A549 (cell line): Measurements from ENCODE around the gene ANKRD28. TPM values are rescaled to one million over a fixed set of nuclear protein-coding genes. Genes with fewer than 3 reads are reported as not detected.
A peak's percentile ranks its signal among the peaks of the same experiment; 100 is the strongest.
"Not testable (repeated sequence)": the region's sequence is repeated elsewhere in the genome, so short reads cannot be mapped to it uniquely, and the experiment has no call there.

ENCODE experiments used
- ATAC-seq, 2 experiments: fragments of 200-7000 bp in 1 of 2; fragments of >200 bp in 1 of 2; cut with Nextera tagmentation in 1 of 2; cut with Tn5 transposase in 1 of 2; 3 replicates each; pipeline versions ENCODE4 v1.8.0 to v1.9.1; 2018 to 2020; ENCODE audit warnings: mild to moderate bottlenecking in 1 of 2, moderate library complexity in 1 of 2
- CTCF ChIA-PET: fragments of 300-600 bp; sonication (Branson Sonifier 250); formaldehyde crosslinking; extraction: SDS; loops from one replicate; lab custom pipeline; 2021; ENCODE audit warnings: antibody characterized with exemption, inconsistent platforms; lab: Yijun Ruan, JAX
- POLR2A ChIA-PET: fragments of 350-600 bp; formaldehyde crosslinking; extraction: SDS; loops from one replicate; lab custom pipeline; 2021; ENCODE audit warnings: antibody characterized with exemption, inconsistent platforms; lab: Yijun Ruan, JAX
- DNase-seq, 2 experiments: peaks; one replicate each; pipeline versions ENCODE4 v3.0.0 to v3.0.0-alpha.2; 2011 to 2016; ENCODE audit warnings: low read depth in 1 of 2, low spot score in 1 of 2
- FAIRE-seq: peaks from 2 replicates; lab custom pipeline; 2011; peaks lifted over from hg19 to GRCh38; lab: Jason Lieb, UNC
- H3K27ac ChIP-seq, 2 experiments: fragments of >200 bp; sonication (Bioruptor Twin); formaldehyde crosslinking; 3 replicates each; pipeline ENCODE4 v1.5.1; 2016 to 2017
- H3K4me1 ChIP-seq: fragments of >200 bp; sonication (Bioruptor Twin); formaldehyde crosslinking; 3 replicates; pipeline ENCODE4 v1.6.1; 2016
- H3K4me2 ChIP-seq: fragments of >200 bp; sonication (Bioruptor Twin); formaldehyde crosslinking; 3 replicates; pipeline ENCODE4 v1.6.1; 2016
- H3K4me3 ChIP-seq: fragments of >200 bp; sonication (Bioruptor Twin); formaldehyde crosslinking; 3 replicates; pipeline ENCODE4 v1.5.1; 2016
- H3K9me3 ChIP-seq: fragments of >200 bp; sonication (Bioruptor Twin); formaldehyde crosslinking; 3 replicates; pipeline ENCODE4 v1.6.1; 2016
- CHD2 ChIP-seq: fragments of 150-350 bp; IDR thresholded peaks from 2 replicates; pipeline ENCODE4 v1.6.1; 2014; ENCODE audit warnings: low read length; ENCODE audit not compliant: partially characterized antibody
- E2F6 ChIP-seq: IDR thresholded peaks from 2 replicates; pipeline ENCODE4 v1.6.1; 2012; ENCODE audit warnings: low read depth, borderline replicate concordance
- EP300 ChIP-seq, 2 experiments: fragments of >200 bp; sonication (Bioruptor Twin); formaldehyde crosslinking; IDR thresholded peaks; 2 replicates in 1 of 2; 3 replicates in 1 of 2; pipeline ENCODE4 v1.6.1; 2016 to 2017
- HDAC2 ChIP-seq: fragments of 200-600 bp; sonication (generic); IDR thresholded peaks from 2 replicates; pipeline ENCODE4 v1.6.1; 2016
- HOXB5 ChIP-seq: fragments of 250-450 bp; sonication (Bioruptor Pico); IDR thresholded peaks from 2 replicates; pipeline ENCODE4 v1.5.0; 2020; ENCODE audit warnings: mild to moderate bottlenecking, moderate library complexity
- JUN ChIP-seq, 2 experiments: fragments of >200 bp; sonication (Bioruptor Twin); formaldehyde crosslinking; IDR thresholded peaks; 2 replicates in 1 of 2; 3 replicates in 1 of 2; pipeline ENCODE4 v1.6.1; 2016 to 2017
- MYC ChIP-seq: IDR thresholded peaks from 2 replicates; pipeline ENCODE4 v1.6.1; 2012; ENCODE audit warnings: mild to moderate bottlenecking, inconsistent platforms, low read length, improper control_type of control experiment, borderline replicate concordance
- NPAS2 ChIP-seq: fragments of 250-450 bp; sonication (Bioruptor Pico); IDR thresholded peaks from 2 replicates; pipeline ENCODE4 v1.8.0; 2022; ENCODE audit warnings: mild to moderate bottlenecking, moderate library complexity, borderline replicate concordance
- RAD21 ChIP-seq, 2 experiments: fragments of >200 bp in 1 of 2; sonication (Bioruptor Twin) in 1 of 2; formaldehyde crosslinking in 1 of 2; IDR thresholded peaks in 1 of 2; conservative IDR thresholded peaks in 1 of 2; 2 replicates in 1 of 2; 3 replicates in 1 of 2; pipeline ENCODE4 v1.6.1; 2012 to 2018; ENCODE audit warnings: inconsistent platforms in 1 of 2
- RFX5 ChIP-seq: fragments of 450-650 bp; IDR thresholded peaks from 2 replicates; pipeline ENCODE4 v1.7.1; 2014; ENCODE audit warnings: antibody characterized with exemption, mild to moderate bottlenecking, moderate library complexity
- RNF2 ChIP-seq: fragments of 200-600 bp; sonication (generic); IDR thresholded peaks from 2 replicates; pipeline ENCODE4 v1.6.1; 2016; ENCODE audit warnings: low read depth, mild to moderate bottlenecking, antibody characterized with exemption, moderate library complexity, borderline replicate concordance
- SMC3 ChIP-seq: fragments of >200 bp; sonication (Bioruptor Twin); formaldehyde crosslinking; IDR thresholded peaks from 3 replicates; pipeline ENCODE4 v1.6.1; 2018; ENCODE audit warnings: inconsistent platforms
- SREBF2 ChIP-seq: fragments of 450-650 bp; IDR thresholded peaks from 2 replicates; pipeline ENCODE4 v1.6.1; 2014; ENCODE audit warnings: mild to moderate bottlenecking, moderate library complexity
- TFCP2L1 ChIP-seq: fragments of 250-450 bp; sonication (Bioruptor Pico); IDR thresholded peaks from 2 replicates; pipeline ENCODE4 v1.5.0; 2021; ENCODE audit warnings: mild to moderate bottlenecking
- TP53 ChIP-seq: fragments of 250-450 bp; sonication (Bioruptor Pico); IDR thresholded peaks from 2 replicates; pipeline ENCODE4 v1.5.0; 2021; ENCODE audit warnings: mild to moderate bottlenecking, moderate library complexity
- ZC3H11A ChIP-seq: fragments of 450-650 bp; IDR thresholded peaks from 2 replicates; pipeline ENCODE4 v1.6.1; 2014; ENCODE audit warnings: antibody characterized with exemption, mild to moderate bottlenecking
- ZNF302 ChIP-seq: fragments of 250-450 bp; sonication (Bioruptor Pico); IDR thresholded peaks from 2 replicates; pipeline ENCODE4 v1.9.0; 2021; ENCODE audit warnings: inconsistent platforms, mild to moderate bottlenecking, moderate library complexity
- WGBS: methylation state at CpG from one replicate; pipeline ENCODE4 v1.1.6; 2017; ENCODE audit errors: missing lambda C conversion rate; 5-methylcytosine and 5-hydroxymethylcytosine counted together
- polyA plus RNA-seq, 4 experiments: library from polyadenylated mRNA; depleted of rRNA in 3 of 4; stranded (reverse); fragments of >200 nt; fragmentation: RNase III in 1 of 4; extraction: RNeasy Plus Mini Kit Qiagen cat#74134 plus additional on column Dnase treatment in 1 of 4; gene quantifications; 2 replicates in 3 of 4; 3 replicates in 1 of 4; pipeline ENCODE4 v1.2.3, GENCODE V29; 2011 to 2017
- TF ChIP-seq, protein P1 (sequence below): fragments of 450-650 bp; IDR thresholded peaks from 2 replicates; pipeline ENCODE4 v1.6.1; 2014; ENCODE audit warnings: antibody characterized with exemption
- TF ChIP-seq, protein P2 (sequence below): fragments of 200-600 bp; sonication (generic); IDR thresholded peaks from 2 replicates; pipeline ENCODE4 v1.6.1; 2016; ENCODE audit warnings: antibody characterized with exemption, mild to moderate bottlenecking, moderate library complexity
- TF ChIP-seq, protein P3 (sequence below): fragments of 250-450 bp; sonication (Bioruptor Pico); IDR thresholded peaks from 2 replicates; pipeline ENCODE4 v1.5.0; 2020; ENCODE audit warnings: low read depth, mild to moderate bottlenecking, moderate library complexity

The ANKRD28 gene
- polyA plus RNA-seq, 2 of the 4 experiments (the other 2 are of a cell fraction), result 29.9 to 72.0 TPM

DNA sequence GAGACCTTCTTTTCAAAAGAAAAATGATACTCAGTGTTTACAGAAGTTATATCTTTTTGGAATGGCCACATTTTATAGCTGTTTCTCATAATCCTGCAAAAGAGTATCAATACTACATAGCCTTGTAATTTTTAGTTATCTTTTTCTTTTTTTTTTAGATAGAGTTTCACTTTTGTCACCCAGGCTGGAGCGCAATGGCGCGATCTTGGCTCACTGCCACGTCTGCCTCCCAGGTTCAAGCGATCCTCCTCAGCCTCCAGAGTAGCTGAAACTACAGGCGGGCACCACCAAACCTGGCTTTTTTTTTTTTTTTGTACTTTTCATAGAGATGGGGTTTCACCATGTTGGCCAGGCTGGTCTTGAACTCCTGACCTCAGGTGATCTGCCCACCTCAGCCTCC is 53.6 kb downstream of the ANKRD28 start:
- Histone ChIP-seq H3K27ac (peak overlapping the region in 1 of 2 experiments; percentile 53; a peak in 1 of 6 replicates), H3K9me3 (no peaks in the 10 kb centered on the region), H3K4me2 (peak overlapping the region; percentile 42; the same call in 1 of the 3 replicates), H3K4me1 (peaks cover 12% of the 10 kb centered on the region), H3K4me3 (no peak overlapping the region)
- FAIRE-seq (no peak), ATAC-seq (no peak), DNase-seq (no peak)
- ChIA-PET POLR2A (no interaction called here), CTCF (no interaction called here)
- WGBS, result 92% methylated on average over 6 of the region's 6 CpGs
- TF ChIP-seq ZC3H11A, result no peak
- TF ChIP-seq E2F6, result no peak
- TF ChIP-seq, protein P1, sequence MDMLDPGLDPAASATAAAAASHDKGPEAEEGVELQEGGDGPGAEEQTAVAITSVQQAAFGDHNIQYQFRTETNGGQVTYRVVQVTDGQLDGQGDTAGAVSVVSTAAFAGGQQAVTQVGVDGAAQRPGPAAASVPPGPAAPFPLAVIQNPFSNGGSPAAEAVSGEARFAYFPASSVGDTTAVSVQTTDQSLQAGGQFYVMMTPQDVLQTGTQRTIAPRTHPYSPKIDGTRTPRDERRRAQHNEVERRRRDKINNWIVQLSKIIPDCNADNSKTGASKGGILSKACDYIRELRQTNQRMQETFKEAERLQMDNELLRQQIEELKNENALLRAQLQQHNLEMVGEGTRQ, result no peak
- TF ChIP-seq HDAC2, result no peak
- TF ChIP-seq RFX5, result no peak
- TF ChIP-seq TFCP2L1 (CRISPR knock-in tag), result no peak
- TF ChIP-seq HOXB5 (CRISPR knock-in tag), result no peak
- no peak for TF ChIP-seq EP300 (IDR thresholded peaks at IDR 0.05)

DNA sequence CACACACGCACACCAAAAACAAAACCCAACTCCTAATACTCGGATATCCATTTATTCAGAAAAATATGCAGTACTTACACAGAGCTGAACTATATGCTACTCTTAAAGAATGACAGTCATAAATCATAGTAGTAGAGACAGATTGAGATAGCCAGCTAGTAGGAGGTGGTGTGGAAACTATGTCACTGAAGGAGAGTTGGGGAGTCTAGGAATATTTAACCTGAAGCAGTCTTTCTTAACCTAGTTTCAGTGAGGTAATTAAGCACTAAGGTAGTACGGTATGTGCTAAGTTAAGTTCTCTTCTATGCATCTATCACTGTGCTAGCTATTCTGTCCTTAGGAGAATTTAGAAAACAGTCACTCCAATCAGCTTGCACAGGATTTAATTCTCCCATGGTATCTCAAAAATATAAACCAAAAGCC is 54.2 kb downstream of the ANKRD28 start:
- ChIA-PET POLR2A (no interaction called here), CTCF (interaction anchor here (0.6 kb wide), 1 partner anchor 638 kb away, joined by 3 read pairs; no protein-coding TSS in a partner anchor)
- 86% methylated on average over 3 of the region's 3 CpGs for WGBS
- Histone ChIP-seq H3K4me1 (peaks cover 14% of the 10 kb centered on the region), H3K27ac (peak overlapping the region; percentile 3 to 53; a peak in 2 of 6 replicates), H3K9me3 (no peaks in the 10 kb centered on the region), H3K4me3 (no peak overlapping the region)
- FAIRE-seq, result no peak
- no peak for TF ChIP-seq MYC
- no peak for TF ChIP-seq RAD21 (conservative IDR thresholded peaks at IDR 0.05 in 1 of 2, IDR thresholded peaks at IDR 0.05 in 1 of 2)
- TF ChIP-seq JUN (IDR thresholded peaks at IDR 0.05), result no peak
- no peak for TF ChIP-seq SMC3
- TF ChIP-seq SREBF2, result no peak
- no peak for TF ChIP-seq CHD2
- TF ChIP-seq ZNF302 (CRISPR knock-in tag), result no peak
- TF ChIP-seq, protein P2, sequence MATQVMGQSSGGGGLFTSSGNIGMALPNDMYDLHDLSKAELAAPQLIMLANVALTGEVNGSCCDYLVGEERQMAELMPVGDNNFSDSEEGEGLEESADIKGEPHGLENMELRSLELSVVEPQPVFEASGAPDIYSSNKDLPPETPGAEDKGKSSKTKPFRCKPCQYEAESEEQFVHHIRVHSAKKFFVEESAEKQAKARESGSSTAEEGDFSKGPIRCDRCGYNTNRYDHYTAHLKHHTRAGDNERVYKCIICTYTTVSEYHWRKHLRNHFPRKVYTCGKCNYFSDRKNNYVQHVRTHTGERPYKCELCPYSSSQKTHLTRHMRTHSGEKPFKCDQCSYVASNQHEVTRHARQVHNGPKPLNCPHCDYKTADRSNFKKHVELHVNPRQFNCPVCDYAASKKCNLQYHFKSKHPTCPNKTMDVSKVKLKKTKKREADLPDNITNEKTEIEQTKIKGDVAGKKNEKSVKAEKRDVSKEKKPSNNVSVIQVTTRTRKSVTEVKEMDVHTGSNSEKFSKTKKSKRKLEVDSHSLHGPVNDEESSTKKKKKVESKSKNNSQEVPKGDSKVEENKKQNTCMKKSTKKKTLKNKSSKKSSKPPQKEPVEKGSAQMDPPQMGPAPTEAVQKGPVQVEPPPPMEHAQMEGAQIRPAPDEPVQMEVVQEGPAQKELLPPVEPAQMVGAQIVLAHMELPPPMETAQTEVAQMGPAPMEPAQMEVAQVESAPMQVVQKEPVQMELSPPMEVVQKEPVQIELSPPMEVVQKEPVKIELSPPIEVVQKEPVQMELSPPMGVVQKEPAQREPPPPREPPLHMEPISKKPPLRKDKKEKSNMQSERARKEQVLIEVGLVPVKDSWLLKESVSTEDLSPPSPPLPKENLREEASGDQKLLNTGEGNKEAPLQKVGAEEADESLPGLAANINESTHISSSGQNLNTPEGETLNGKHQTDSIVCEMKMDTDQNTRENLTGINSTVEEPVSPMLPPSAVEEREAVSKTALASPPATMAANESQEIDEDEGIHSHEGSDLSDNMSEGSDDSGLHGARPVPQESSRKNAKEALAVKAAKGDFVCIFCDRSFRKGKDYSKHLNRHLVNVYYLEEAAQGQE, result no peak
- TF ChIP-seq RNF2, result no peak
- TF ChIP-seq HDAC2, result no peak
- TF ChIP-seq, protein P3, sequence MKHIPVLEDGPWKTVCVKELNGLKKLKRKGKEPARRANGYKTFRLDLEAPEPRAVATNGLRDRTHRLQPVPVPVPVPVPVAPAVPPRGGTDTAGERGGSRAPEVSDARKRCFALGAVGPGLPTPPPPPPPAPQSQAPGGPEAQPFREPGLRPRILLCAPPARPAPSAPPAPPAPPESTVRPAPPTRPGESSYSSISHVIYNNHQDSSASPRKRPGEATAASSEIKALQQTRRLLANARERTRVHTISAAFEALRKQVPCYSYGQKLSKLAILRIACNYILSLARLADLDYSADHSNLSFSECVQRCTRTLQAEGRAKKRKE (CRISPR knock-in tag), result no peak
- TF ChIP-seq NPAS2 (CRISPR knock-in tag), result no peak
- TF ChIP-seq TP53 (CRISPR knock-in tag), result no peak
- TF ChIP-seq, all 56 proteins: peak for 0
- peak overlapping the region; percentile 42; the same call in 2 of the 3 replicates for H3K4me2 ChIP-seq
- ATAC-seq (peak; percentile 68 to 73), DNase-seq (no peak)

- H3K4me2 ChIP-seq, FAIRE-seq, DNase-seq, POLR2A ChIA-PET, H3K27ac ChIP-seq, H3K4me3 ChIP-seq, CTCF ChIA-PET, H3K9me3 ChIP-seq, ATAC-seq: not testable (repeated sequence)
- H3K4me1 ChIP-seq, result peaks cover 27% of the 10 kb centered on the region
- 100% methylated on average over 7 of the region's 26 CpGs for WGBS
Observed at GRCh38 chr3:15742236-15742635, 55.5 kb downstream of the ANKRD28 start.

DNA sequence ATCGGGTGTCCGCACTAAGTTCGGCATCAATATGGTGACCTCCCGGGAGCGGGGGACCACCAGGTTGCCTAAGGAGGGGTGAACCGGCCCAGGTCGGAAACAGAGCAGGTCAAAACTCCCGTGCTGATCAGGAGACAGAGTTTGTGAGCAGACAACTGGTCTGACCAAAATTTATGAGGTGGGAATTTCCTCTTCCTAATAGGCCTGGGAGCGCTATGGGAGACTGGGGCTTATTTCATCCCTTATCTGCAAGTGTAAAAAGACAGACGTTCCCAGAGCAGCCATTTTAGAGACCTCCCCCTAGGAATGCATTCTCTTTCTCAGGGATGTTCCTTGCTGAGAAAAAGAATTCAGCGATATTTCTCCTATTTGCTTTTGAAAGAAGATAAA is 59.2 kb downstream of the ANKRD28 start:
- CTCF ChIA-PET, H3K4me3 ChIP-seq, FAIRE-seq, ATAC-seq, POLR2A ChIA-PET, H3K9me3 ChIP-seq, H3K4me2 ChIP-seq, DNase-seq: not testable (repeated sequence)
- Histone ChIP-seq H3K27ac (peak overlapping the region in 1 of 2 experiments; percentile 59; a peak in 3 of 6 replicates), H3K4me1 (peaks cover 24% of the 10 kb centered on the region)
- 86% methylated on average over 9 of the region's 11 CpGs for WGBS
